ENCODE data around the gene VANGL2.

VANGL2 gene

GRCh38 chr1:160407839-160408801 is 7.8 kb downstream of the VANGL2 start:
- no peak for DNase-seq

GRCh38 chr1:160408864-160409263 is 8.5 kb downstream of the VANGL2 start:
- no peak for DNase-seq

GRCh38 chr1:160409486-160409885 is 9.1 kb downstream of the VANGL2 start:
- DNase-seq = no peak

- no peak for DNase-seq
Measured at GRCh38 chr1:160410406-160411005, 10.1 kb downstream of the VANGL2 start.

GRCh38 chr1:160411271-160412027 is 11.1 kb downstream of the VANGL2 start:
- DNase-seq = no peak

- DNase-seq = no peak
Measured at GRCh38 chr1:160412028-160412362, 11.6 kb downstream of the VANGL2 start.

GRCh38 chr1:160413716-160414115 is 13.4 kb downstream of the VANGL2 start:
- DNase-seq = no peak

GRCh38 chr1:160414881-160415280 is 14.5 kb downstream of the VANGL2 start:
- DNase-seq = no peak

GRCh38 chr1:160415696-160416290 is 15.4 kb downstream of the VANGL2 start:
- no peak for DNase-seq

GRCh38 chr1:160416369-160416768 is 16.0 kb downstream of the VANGL2 start:
- DNase-seq = no peak

GRCh38 chr1:160418483-160418882 is 18.1 kb downstream of the VANGL2 start:
- DNase-seq = no peak

- no peak for DNase-seq
Measured at GRCh38 chr1:160419150-160419837, 18.9 kb downstream of the VANGL2 start.

GRCh38 chr1:160419838-160420169 is 19.4 kb downstream of the VANGL2 start:
- DNase-seq = no peak

GRCh38 chr1:160420881-160421842 is 20.8 kb downstream of the VANGL2 start:
- DNase-seq = no peak

- DNase-seq = no peak
Measured at GRCh38 chr1:160421881-160422280, 21.5 kb downstream of the VANGL2 start.

- DNase-seq = no peak
Measured at GRCh38 chr1:160423966-160424365, 23.6 kb downstream of the VANGL2 start.

- no peak for DNase-seq
Measured at GRCh38 chr1:160425847-160426246, 25.5 kb downstream of the VANGL2 start.

GRCh38 chr1:160427625-160428024 is 27.3 kb downstream of the VANGL2 start:
- DNase-seq = no peak

- no peak for DNase-seq
Measured at GRCh38 chr1:160428053-160428452, 27.7 kb downstream of the VANGL2 start.

- no peak for DNase-seq
Measured at GRCh38 chr1:160428655-160429054, 28.3 kb downstream of the VANGL2 start.

- DNase-seq = no peak
Measured at GRCh38 chr1:160429125-160429561, 28.8 kb downstream of the VANGL2 start.

All from stimulated activated CD4-positive, alpha-beta T cell treated with anti-CD3 and anti-CD28 coated beads, Interleukin-1b, Interleukin-23, amount 100 ng/mL, for 48 hours (primary cell).